Fibroblast of upper back skin (primary cell): Measurements from ENCODE around the gene HBB.

Source experiments
- DNase-seq: peaks from one replicate; pipeline ENCODE4 v3.0.0-alpha.2; 2013

Gene HBB

DNA sequence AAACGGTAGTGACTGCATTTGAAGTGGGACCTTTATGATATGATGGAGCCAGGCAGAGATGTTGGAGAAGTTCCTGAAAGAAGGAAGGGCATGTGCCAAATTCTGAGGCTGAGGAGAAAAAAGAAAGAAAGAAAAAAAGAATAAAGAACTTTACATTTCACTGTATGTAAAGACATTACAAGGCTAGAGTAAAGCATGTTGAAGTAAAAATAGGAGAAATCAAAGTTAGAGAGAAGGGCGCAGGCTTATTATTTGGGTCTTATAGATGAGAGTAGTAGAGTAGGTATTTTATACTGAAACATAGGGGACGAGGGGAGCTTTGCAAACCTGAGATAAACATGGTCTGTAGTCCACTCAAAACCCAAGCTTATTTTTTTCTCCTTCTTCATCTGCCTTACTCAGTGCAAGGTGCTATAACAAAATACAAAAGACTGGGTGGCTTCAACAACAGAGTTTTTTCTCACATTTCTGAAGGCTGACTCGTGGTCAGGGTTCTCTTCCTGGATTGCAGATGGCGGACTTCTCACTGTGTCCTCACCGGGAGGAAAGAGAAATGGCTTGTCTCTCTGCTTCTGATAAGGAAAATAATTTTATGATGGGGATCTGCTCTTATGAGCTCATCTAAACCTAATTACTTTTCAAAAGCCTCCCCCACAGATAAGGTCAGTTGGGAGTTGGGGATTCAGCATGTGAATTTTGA lies 20.1 kb upstream of the HBB start:
- no peak for DNase-seq

DNA sequence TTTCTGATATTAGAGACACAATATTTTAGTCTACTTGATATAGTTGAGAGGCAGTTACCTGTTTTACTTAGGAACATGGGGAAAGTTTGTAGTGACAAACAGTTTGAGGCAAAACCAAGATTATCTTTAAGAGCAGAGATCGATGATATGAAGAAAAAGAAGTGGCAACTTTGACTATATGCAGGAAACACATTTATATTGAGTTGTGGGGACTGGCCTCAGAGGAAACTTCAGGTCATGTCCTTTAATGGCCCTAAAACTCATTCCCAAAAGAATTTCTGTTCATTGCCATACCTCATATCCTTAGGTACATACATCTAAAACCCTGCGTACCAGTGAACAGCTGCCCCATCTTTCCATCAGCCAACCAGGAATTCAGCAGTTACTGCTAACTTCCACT lies 18.3 kb upstream of the HBB start:
- DNase-seq = no peak

DNA sequence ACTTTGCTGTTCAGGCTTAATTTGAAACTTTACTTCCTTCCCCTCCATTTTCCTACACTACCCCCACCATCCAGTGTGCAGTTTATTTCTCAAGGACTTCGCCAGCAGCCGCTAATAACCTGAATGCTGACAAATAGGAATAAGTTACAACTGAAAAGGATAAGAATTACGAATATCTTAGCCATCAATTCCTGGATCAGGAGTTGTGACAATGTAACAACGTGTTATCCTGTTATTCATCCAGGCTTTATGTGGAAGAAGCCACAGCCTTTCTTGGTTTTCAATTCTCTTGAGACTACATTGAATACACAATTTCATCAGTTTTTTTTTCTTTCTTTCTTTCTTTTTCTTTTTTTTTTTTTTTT lies 16.9 kb upstream of the HBB start:
- no peak for DNase-seq

DNA sequence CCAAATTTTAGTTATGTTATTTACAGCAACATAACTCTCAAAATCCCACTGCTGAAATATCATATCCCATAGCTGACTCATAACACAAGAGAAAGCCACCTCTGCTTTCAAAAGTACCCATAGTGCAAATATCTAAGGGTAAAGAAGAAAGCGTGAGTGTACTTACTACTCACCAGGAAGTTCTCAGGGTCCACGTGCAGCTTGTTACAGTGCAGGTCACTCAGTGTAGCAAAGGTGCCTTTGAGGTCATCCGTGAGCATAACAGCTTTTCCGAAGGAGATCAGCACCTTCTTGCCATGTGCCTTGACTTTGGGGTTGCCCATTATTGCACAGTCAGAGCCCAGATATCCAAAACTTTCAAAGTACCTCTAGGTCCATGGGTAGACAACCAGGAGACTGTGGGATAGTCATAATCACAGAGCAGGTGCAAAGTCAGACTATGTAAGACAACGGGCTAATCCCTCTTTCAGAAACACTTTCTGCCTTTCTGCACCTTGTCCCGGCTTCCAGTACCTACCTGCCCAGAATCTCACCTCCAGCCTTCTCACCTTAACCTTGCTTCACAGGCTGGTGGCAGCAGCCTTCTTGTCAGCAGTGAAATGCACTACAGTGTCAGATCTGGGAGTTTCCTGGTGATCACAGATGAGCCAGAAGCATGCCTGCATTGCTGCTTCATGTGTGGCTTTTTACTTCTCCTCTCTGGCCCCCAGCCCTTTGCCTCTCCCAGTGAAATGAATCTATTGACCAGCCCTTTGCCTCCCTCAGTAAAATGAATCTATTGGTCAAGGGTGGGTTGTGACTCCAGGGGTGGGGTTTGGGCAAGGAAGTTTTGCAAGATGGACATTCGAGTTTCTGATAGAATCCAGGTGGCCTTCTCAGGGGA lies 16.3 kb upstream of the HBB start:
- no peak for DNase-seq

DNA sequence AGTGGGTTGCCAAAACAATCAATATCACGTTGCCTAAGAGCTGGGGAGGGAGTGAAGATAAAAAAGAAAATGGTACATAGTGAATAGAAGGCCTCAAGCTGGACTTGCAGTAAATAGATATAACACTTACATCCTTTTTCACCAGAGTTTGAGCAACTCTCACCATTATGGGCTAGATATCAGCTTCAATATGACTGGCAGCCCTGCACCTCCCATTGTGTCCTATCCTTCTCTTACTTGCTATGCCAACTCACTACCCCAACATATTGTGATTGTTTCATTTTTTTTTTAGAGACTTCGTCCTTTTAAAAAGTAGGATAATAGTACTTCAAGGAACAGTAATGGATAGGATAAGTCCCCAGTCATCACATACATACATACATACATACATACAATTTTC lies 15.3 kb upstream of the HBB start:
- no peak for DNase-seq

DNA sequence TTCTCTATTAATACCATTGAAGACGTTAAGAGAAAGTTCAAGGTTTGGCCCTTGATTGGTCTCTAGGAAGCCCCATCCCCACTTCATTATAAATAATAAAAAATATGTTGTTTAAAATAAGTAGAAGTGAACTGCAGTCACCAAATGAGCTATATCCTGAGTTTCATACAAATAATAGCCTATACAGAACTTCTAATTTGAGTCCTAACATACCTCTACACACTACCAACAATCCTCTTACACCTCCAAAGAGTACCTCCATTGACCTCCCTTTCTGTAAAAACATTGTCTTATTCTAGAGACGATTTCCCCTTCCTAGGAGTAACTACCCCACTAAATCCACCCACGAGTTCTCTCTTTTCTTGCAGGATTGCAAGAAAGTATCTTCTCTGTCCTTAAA lies 14.6 kb upstream of the HBB start:
- no peak for DNase-seq

DNA sequence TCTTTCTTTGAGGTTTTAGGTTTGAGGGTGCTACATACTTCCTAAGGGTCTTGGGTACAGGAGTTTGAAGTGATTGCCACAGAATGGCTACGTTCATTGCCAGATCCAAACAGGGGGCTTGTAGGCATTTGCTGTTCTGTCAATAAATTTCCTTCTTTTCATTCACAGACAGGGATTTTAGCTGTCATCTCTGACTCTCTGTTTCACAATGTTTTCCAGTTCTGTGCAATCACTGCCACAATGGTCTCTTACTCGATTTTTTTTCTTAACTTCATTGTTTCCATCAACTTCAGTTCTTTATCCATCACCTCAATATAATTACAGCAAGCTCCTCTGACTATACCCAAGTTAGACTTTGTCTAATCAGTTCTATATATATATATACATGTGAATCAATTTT lies 13.6 kb upstream of the HBB start:
- DNase-seq = no peak

DNA sequence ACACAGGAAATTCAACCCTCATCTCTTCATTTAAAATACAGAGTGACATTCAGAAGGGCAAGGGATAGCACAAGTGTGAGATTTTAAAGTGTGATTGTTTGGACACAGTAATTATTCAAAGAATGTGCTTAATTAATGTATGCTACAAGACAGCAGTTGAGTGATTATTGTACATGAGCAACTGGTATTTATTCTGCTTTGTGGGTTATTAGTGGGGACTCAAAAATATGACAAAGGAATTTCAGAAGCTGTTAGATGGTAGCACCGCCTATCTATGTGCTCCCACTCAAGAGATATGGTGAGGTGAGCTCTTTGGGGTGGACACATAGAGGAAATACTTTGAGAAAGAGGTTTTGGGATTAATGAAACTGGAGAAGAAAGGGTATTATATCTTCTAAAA lies 13.2 kb upstream of the HBB start:
- DNase-seq = no peak

DNA sequence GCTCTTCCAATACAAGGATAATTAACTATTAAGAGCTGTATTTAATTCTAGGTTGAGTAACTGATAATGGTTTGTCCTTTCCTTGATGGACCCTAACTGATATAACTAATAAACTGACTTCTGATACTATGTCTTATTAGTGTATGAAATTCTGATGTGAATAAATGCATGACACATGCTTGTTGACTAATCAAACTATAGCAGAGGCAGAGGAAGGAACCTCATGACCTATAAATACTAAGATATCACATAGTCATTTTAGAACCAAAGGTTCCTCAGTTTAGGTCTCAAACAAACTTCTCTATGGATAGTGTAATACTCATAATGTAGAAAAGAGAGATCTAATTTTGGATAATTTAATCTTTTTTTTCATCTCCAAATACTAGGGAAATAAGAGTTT lies 12.2 kb upstream of the HBB start:
- no peak for DNase-seq

DNA sequence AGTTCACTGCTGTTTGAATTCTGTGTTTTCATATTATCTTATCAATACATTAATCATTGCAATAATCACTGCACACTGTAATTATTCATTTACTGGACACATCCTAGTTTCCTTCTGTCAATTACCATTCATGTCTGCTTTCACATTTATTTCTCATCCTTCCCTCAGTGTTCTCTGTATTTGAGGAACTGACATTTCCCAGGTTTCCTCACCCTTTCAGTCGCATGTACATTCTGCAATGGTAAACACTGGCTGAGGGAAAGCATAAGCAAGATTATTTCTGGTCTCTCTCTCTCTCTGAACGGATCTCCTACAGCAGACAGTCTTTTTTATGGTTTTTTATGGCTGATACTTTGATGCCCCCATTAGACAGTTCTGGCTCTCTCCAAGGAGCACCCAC lies 11.6 kb upstream of the HBB start:
- DNase-seq = no peak

DNA sequence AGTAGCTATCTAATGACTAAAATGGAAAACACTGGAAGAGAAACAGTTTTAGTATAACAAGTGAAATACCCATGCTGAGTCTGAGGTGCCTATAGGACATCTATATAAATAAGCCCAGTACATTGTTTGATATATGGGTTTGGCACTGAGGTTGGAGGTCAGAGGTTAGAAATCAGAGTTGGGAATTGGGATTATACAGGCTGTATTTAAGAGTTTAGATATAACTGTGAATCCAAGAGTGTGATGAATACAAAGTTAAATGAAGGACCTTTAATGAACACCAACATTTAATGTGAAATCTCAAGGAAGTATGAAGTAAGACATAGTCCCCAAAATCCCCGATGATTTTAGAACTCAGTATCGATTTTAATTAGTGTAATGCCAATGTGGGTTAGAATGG lies 10.5 kb upstream of the HBB start:
- no peak for DNase-seq

DNA sequence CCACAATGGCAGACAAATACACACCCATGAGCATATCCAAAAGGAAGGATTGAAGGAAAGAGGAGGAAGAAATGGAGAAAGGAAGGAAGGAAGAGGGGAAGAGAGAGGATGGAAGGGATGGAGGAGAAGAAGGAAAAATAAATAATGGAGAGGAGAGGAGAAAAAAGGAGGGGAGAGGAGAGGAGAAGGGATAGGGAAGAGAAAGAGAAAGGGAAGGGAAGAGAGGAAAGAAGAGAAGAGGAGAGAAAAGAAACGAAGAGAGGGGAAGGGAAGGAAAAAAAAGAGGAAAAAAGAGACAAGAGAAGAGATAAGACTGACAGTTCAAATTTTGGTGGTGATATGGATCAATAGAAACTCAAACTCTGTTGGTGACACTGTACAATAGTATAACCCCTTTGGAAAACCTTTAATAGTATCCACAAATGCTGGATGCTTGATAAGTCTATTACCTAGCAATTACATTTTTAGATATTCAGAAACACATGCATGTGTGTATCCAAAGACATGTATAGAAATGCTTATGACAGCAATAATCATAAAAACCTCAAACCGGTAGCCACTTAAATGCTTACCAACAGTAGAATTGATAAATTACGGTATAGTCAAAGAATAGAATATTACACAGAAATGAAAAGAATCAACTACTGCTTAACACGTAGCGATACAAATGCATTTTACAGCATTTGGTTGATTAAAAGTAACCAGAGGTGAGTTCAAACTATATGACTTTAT lies 8.7 kb upstream of the HBB start:
- DNase-seq = no peak

DNA sequence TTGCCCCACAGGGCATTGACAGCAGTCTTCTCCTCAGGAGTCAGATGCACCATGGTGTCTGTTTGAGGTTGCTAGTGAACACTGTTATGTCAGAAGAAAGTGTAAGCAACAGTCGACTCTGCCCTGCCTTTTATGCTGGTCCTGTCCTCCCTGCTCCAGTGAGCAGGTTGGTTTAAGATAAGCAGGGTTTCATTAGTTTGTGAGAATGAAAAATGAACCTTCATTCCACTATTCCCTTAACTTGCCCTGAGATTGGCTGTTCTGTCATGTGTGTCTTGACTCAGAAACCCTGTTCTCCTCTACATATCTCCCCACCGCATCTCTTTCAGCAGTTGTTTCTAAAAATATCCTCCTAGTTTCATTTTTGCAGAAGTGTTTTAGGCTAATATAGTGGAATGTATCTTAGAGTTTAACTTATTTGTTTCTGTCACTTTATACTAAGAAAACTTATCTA lies 7.5 kb upstream of the HBB start, which contains the start of gene HBD:
Gene HBD (minus strand): TSS at position 103 of the 454 bp plus-strand sequence. CDS start 50 bp downstream, at position 53.
- DNase-seq = peak; percentile 23

DNA sequence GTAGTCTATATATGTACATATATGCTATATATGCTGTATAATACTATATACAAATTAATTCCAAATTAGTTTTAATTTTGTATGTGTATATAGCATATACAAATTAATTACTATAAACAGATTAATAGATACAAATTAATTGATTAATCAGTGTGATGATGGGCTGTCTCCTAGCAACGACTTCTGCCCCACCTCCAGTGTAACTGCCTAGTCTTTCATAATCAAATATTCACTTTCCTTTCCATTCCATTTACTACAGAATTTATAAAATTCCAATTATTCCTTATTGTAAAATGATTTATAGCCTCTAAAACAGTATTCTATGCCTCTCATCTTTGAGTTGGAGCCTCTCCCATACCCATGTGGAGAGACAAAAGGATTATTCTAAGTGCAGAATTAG lies 6.4 kb upstream of the HBB start:
- no peak for DNase-seq

DNA sequence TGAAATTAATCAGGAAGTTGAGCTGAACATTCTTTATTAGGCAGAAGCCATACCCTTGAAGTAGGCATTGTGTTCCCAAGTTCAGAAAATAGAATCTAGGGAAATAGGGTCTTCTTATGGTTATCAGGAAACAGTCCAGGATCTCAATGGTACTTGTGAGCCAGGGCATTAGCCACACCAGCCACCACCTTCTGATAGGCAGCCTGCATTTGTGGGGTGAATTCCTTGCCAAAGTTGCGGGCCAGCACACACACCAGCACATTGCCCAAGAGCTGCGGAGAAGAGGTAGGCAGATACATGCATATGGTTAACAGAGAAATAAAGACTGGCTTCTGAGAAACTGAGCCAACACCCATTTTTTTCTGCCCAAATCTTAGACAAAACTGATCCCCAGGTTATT lies 6.0 kb upstream of the HBB start:
- no peak for DNase-seq

DNA sequence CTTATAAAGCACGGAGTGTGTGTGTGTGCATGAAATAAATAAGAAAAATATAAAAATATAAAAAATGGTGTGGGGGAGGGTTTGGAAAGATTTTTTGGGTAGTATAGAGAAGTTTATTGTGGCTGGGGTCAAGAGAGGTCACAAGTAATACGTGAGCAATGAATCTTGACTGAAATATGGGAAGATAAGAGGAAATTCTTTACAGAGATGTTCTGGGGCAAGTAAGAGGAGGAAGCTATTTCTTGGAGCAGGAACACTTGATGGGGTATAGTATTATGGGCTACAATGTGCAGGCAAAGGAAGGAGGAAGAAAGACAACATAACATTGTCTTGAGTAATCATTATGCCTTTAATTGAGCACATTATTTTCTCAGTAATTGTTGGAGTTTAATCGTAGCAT lies 5.3 kb upstream of the HBB start:
- DNase-seq = no peak

DNA sequence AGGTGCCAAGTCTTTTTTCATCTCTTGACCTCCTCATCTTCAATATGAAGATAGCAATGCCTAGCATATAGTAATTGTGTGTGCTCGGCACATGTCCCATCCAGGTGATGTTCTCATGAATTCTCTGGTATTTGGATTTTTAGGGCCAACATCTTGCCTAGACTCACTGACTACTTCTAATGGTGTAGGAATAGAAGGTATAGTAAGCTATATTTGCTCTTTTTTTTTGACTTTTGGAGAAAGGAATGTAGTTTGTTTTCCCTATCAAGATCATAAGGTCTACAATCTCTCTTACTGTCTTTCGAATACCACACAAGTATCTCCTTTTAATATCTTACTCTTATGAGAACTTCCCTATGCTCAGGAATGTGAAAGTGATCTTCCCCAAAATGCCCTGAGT lies 4.2 kb upstream of the HBB start:
- DNase-seq = no peak

DNA sequence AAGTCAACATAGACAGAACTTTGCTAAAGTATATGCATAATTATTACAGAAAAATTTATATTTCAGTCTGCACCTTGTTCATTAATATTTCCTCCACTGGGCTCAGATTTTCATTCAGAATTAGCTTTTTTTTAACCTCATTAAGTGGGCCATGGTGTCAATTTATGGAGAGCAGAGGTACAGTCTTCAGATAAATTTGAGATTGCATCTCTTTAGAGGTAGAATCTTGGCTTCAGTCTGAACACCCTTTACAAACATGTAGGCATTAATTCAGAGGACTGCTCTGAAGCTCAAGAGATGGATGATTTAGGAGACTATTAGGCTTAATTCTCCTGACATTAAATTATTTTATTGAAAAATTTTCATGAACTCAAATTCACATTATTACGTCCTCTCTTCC lies 3.4 kb upstream of the HBB start:
- DNase-seq = no peak

DNA sequence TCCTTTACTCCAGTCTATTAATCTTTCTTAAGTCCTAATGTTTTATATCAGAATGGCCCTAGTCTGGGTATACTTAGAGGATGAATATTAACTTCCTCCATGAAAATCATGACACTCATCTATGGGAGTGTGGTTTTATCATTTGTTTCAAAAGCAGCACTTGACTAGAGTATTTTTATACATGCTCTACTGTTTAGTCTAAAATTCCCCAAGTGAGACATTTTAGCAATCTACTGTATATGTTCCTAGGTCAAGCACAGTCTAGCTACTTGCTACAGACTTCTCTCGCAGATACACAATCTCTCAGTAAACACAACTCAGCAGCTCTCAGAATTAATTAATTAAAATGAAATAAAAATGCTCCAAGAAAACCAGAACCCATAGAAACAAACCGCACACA lies 2.9 kb upstream of the HBB start:
- DNase-seq = no peak

DNA sequence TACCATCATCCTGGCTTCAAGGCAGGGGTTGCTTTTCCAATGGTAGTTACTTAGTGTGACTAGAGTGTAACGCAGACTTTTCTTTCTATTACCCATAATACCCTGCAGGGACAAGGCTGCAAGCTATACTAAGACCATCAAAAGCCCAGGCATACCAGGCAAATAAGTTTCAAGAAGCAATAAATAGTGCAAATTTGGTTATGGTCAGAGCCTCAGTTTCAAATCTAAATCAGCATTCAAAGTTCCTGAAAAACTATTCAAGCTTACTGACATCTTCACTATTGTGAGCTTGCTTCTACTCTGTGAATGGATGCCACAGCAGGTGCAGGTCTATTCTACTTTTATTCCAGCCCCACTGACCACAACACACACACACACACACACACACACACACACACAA lies 2.5 kb upstream of the HBB start:
- no peak for DNase-seq

DNA sequence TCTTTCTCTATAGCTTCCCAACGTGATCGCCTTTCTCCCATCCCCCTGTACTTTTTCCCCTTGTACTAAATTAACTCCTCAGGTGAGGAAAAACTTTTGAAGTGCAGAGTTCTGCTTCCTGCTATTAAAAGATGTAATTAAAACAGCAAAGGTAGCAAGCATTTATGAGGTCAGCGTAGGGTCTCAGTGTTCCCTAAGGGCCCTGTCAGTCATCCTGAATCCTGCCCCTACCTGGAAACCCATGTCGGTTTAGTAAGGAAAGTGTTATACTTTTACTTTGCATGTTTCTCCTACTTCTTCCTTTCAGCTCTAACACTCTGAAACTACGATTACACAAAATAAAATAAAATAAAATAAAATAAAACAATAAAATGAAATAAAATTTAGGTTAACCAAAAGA lies 1.3 kb upstream of the HBB start:
- DNase-seq = no peak

DNA sequence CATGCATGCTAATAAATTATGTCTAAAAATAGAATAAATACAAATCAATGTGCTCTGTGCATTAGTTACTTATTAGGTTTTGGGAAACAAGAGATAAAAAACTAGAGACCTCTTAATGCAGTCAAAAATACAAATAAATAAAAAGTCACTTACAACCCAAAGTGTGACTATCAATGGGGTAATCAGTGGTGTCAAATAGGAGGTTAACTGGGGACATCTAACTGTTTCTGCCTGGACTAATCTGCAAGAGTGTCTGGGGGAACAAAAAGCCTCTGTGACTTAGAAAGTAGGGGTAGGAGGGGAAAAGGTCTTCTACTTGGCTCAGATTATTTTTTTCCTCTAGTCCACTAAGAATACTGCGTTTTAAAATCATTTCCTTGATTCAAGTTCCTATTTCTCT lies 810 bp upstream of the HBB start:
- no peak for DNase-seq

DNA sequence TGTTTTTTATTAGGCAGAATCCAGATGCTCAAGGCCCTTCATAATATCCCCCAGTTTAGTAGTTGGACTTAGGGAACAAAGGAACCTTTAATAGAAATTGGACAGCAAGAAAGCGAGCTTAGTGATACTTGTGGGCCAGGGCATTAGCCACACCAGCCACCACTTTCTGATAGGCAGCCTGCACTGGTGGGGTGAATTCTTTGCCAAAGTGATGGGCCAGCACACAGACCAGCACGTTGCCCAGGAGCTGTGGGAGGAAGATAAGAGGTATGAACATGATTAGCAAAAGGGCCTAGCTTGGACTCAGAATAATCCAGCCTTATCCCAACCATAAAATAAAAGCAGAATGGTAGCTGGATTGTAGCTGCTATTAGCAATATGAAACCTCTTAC lies 1.4 kb downstream of the HBB start:
- DNase-seq = no peak
